HepG2 (cell line): ENCODE measurements around the gene CSKMT. TPM values are rescaled to one million over a fixed set of nuclear protein-coding genes. Genes with fewer than 3 reads are reported as not detected.

ENCODE experiments used
- ARNT2 ChIP-seq: sonication (generic); formaldehyde crosslinking; IDR thresholded peaks from 2 replicates; pipeline ENCODE4 v1.8.0; 2022; ENCODE audit warnings: mild to moderate bottlenecking, low read depth, missing genetic modification reagents, moderate library complexity
- DRAP1 ChIP-seq: IDR thresholded peaks from 2 replicates; pipeline ENCODE4 v1.6.1; 2016; ENCODE audit warnings: missing genetic modification reagents, missing compliant biosample characterization
- EZH2 ChIP-seq: conservative IDR thresholded peaks from 2 replicates; pipeline ENCODE4 v1.6.1; 2012; ENCODE audit warnings: mild to moderate bottlenecking, low read depth, low read length, moderate library complexity
- GPBP1L1 ChIP-seq: sonication (generic); formaldehyde crosslinking; IDR thresholded peaks from 2 replicates; pipeline ENCODE4 v1.5.0; 2020; ENCODE audit warnings: mild to moderate bottlenecking, missing genetic modification reagents
- GTF2F1 ChIP-seq: fragments of 150-350 bp; IDR thresholded peaks from 2 replicates; pipeline ENCODE4 v1.6.1; 2014; ENCODE audit warnings: low read length
- KAT8 ChIP-seq: IDR thresholded peaks from 2 replicates; pipeline ENCODE4 v1.6.1; 2016; ENCODE audit warnings: missing genetic modification reagents, missing compliant biosample characterization
- MBD4 ChIP-seq: IDR thresholded peaks from 2 replicates; pipeline ENCODE4 v1.6.1; 2012; ENCODE audit warnings: low read length, inconsistent platforms, borderline replicate concordance
- NCOA2 ChIP-seq: sonication (generic); formaldehyde crosslinking; IDR thresholded peaks from 2 replicates; pipeline ENCODE4 v1.8.0; 2022; ENCODE audit warnings: inconsistent platforms
- RERE ChIP-seq: IDR thresholded peaks from 2 replicates; pipeline ENCODE4 v1.6.1; 2016; ENCODE audit warnings: low read depth, missing genetic modification reagents, missing compliant biosample characterization
- SIN3B ChIP-seq: fragments of 150-350 bp; IDR thresholded peaks from 2 replicates; pipeline ENCODE4 v1.6.1; 2014; ENCODE audit warnings: low read length
- ZBTB39 ChIP-seq: sonication (generic); formaldehyde crosslinking; IDR thresholded peaks from 2 replicates; pipeline ENCODE4 v1.5.0; 2020; ENCODE audit warnings: missing genetic modification reagents
- ZNF878 ChIP-seq: sonication (generic); formaldehyde crosslinking; IDR thresholded peaks from 2 replicates; pipeline ENCODE4 v1.8.1; 2023; ENCODE audit warnings: mild to moderate bottlenecking, missing genetic modification reagents, moderate library complexity
- polyA plus RNA-seq, 8 experiments: library from polyadenylated mRNA; depleted of rRNA in 3 of 8; stranded (reverse) in 7 of 8; unstranded in 1 of 8; fragments of >200 nt; fragmentation: Illumina TruSeq in 4 of 8; extraction: Trizol in 4 of 8; gene quantifications; 2 replicates each; pipeline versions ENCODE4 v1.2.1 to v1.2.3, GENCODE V29; 2011 to 2016; ENCODE audit warnings: low read depth in 4 of 8, missing spikeins in 1 of 8, mixed read lengths in 1 of 8; ENCODE audit not compliant: insufficient read depth in 1 of 8
- total RNA-seq, 5 experiments: library from RNA; depleted of rRNA; stranded (reverse); fragments of >200 nt; fragmentation: Illumina TruSeq; extraction: Trizol; gene quantifications; 2 replicates each; pipeline ENCODE4 v1.2.3, GENCODE V29; 2016; ENCODE audit warnings: low read depth in 1 of 5
- TF ChIP-seq, protein P1 (sequence below): sonication (generic); formaldehyde crosslinking; IDR thresholded peaks from 2 replicates; pipeline ENCODE4 v1.5.0; 2020; ENCODE audit warnings: mild to moderate bottlenecking, missing genetic modification reagents

Gene CSKMT
- total and polyA plus RNA-seq, 2 of the 13 experiments (the other 11 are each of a cell fraction or from before 2014, with no cell fraction given): 7.6 to 31.8 TPM

- TF ChIP-seq GPBP1L1 (CRISPR knock-in tag): no peak
- TF ChIP-seq DRAP1 (CRISPR knock-in tag): peak; percentile 97
- peak; percentile 97 for TF ChIP-seq GTF2F1
- TF ChIP-seq SIN3B: no peak
- no peak; the same call in none of the 2 replicates for TF ChIP-seq ZNF878 (CRISPR knock-in tag)
- no peak for TF ChIP-seq EZH2
- TF ChIP-seq ZBTB39 (CRISPR knock-in tag): no peak
- TF ChIP-seq KAT8: peak; percentile 78
- no peak for TF ChIP-seq MBD4
- TF ChIP-seq NCOA2 (CRISPR knock-in tag): peak; percentile 38; the same call in 1 of the 2 replicates
- TF ChIP-seq, protein P1, sequence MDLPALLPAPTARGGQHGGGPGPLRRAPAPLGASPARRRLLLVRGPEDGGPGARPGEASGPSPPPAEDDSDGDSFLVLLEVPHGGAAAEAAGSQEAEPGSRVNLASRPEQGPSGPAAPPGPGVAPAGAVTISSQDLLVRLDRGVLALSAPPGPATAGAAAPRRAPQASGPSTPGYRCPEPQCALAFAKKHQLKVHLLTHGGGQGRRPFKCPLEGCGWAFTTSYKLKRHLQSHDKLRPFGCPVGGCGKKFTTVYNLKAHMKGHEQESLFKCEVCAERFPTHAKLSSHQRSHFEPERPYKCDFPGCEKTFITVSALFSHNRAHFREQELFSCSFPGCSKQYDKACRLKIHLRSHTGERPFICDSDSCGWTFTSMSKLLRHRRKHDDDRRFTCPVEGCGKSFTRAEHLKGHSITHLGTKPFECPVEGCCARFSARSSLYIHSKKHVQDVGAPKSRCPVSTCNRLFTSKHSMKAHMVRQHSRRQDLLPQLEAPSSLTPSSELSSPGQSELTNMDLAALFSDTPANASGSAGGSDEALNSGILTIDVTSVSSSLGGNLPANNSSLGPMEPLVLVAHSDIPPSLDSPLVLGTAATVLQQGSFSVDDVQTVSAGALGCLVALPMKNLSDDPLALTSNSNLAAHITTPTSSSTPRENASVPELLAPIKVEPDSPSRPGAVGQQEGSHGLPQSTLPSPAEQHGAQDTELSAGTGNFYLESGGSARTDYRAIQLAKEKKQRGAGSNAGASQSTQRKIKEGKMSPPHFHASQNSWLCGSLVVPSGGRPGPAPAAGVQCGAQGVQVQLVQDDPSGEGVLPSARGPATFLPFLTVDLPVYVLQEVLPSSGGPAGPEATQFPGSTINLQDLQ (CRISPR knock-in tag): no peak; the same call in 1 of the 2 replicates
- no peak; the same call in none of the 2 replicates for TF ChIP-seq ARNT2 (CRISPR knock-in tag)
- TF ChIP-seq RERE (CRISPR knock-in tag): no peak; the same call in 1 of the 2 replicates
Observed at GRCh38 chr11:62665075-62665598, at the start of gene CSKMT, which contains the start of gene C11orf98 (continued).
